Fibroblast of pulmonary artery (primary cell): ENCODE measurements around the gene RGPD4.
"Not testable (repeated sequence)": the region's sequence is repeated elsewhere in the genome, so short reads cannot be mapped to it uniquely, and the experiment has no call there.

Experiments
- DNase-seq: peaks from one replicate; pipeline ENCODE4 v3.0.0-alpha.2; 2010; ENCODE audit warnings: low read depth
- H3K4me3 ChIP-seq: replicated peaks from 2 replicates; pipeline ENCODE4 v1.5.1; 2011; ENCODE audit warnings: low read depth, mild to moderate bottlenecking, control low read depth, low read length, moderate library complexity
- CTCF ChIP-seq: IDR thresholded peaks from 2 replicates; pipeline ENCODE4 v1.5.1; 2011; ENCODE audit warnings: mild to moderate bottlenecking, control low read depth, low read length, inconsistent platforms; ENCODE audit errors: missing control alignments

RGPD4 gene

GRCh38 chr2:107822302-107822701 is 4.4 kb upstream of the RGPD4 start:
- no peak for DNase-seq
- no peak overlapping the region for H3K4me3 ChIP-seq
- no peak for TF ChIP-seq CTCF

- no peak for DNase-seq
- H3K4me3 ChIP-seq: no peak overlapping the region
- no peak for TF ChIP-seq CTCF
Observed at GRCh38 chr2:107824451-107825205, 2.1 kb upstream of the RGPD4 start.

- no peak for TF ChIP-seq CTCF
- H3K4me3 ChIP-seq: no peak overlapping the region
- no peak for DNase-seq
Observed at GRCh38 chr2:107825206-107825563, 1.5 kb upstream of the RGPD4 start.

GRCh38 chr2:107829514-107829913 is 2.8 kb downstream of the RGPD4 start:
- DNase-seq, H3K4me3 ChIP-seq: not testable (repeated sequence)

- not testable (repeated sequence) for H3K4me3 ChIP-seq, DNase-seq
Observed at GRCh38 chr2:107833152-107833551, 6.5 kb downstream of the RGPD4 start.

GRCh38 chr2:107833618-107834017 is 6.9 kb downstream of the RGPD4 start:
- not testable (repeated sequence) for H3K4me3 ChIP-seq, DNase-seq

- H3K4me3 ChIP-seq, DNase-seq: not testable (repeated sequence)
Observed at GRCh38 chr2:107916121-107916520, 89.4 kb downstream of the RGPD4 start.

- H3K4me3 ChIP-seq: not testable (repeated sequence)
Observed at GRCh38 chr2:107916696-107917370, 90.1 kb downstream of the RGPD4 start.

GRCh38 chr2:107927034-107927534 is 100.4 kb downstream of the RGPD4 start:
- H3K4me3 ChIP-seq: no peak overlapping the region
- DNase-seq: no peak
- TF ChIP-seq CTCF: no peak

More at GRCh38 chr2:107916696-107917370, 90.1 kb downstream of the RGPD4 start:
- not testable (repeated sequence) for DNase-seq
